ENCODE results near the gene SLC12A7. TPM values are rescaled to one million over a fixed set of nuclear protein-coding genes. Genes with fewer than 3 reads are reported as not detected.
A peak's percentile ranks its signal among the peaks of the same experiment; 100 is the strongest.

The SLC12A7 gene
- total RNA-seq, 1 experiment from 2014 or later = 28.1 TPM

DNA sequence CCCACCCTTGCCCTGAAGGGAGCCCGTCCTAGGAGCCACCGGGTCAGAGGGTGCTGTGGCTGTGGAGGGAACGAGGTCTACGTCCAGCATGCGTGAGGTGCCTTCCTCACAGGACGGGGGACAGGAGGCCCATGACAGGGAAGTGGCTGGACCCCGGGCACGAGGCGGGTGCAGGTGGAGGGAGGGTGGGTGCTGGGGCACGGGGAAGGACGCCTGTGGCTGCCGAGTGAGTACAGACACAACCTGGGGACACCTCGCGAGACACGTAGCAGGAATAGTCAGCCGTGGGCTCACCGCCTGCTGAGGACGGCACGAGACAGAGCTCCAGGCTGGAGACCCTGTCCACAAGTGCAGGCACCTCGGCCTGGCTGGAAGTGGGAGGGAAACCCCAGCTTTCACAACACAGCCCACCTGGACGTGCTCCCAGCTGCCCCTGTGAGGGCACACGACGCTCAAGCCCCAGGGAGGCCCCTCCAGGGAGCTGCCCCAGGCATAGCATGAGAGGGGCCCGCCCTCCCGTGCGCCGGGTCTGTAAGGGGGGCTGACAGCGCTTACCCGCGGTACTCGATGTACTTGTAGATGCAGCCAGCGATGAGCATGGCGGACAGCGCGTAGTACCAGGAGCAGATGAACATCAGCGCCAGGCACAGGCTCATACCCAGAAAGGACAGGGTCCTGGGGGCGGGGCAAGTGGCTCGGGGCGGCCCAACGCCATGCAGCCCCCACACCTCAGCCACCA, 36.9 kb downstream of the SLC12A7 start:
- Mint-ChIP-seq H3K9me3 (no peaks in the 10 kb centered on the region), H3K36me3 (no peaks in the 10 kb centered on the region; the same call in none of the 2 replicates), H3K27me3 (ENCODE audit: low read depth) (no peaks in the 10 kb centered on the region), H3K4me3 (no peak overlapping the region), H3K4me1 (no peaks in the 10 kb centered on the region), H3K27ac (0 out of 2 replicates have a peak overlapping the region, but pooled peaks have one; percentile 19)
- TF ChIP-seq KAT7 (CRISPR knock-in tag; IDR thresholded peaks at IDR 0.05; ENCODE audit: borderline replicate concordance) (no peak), SOX15 (CRISPR knock-in tag; IDR thresholded peaks at IDR 0.05) (no peak), OVOL2 (CRISPR knock-in tag; IDR thresholded peaks at IDR 0.05; ENCODE audit: borderline replicate concordance) (no peak), ZNF232 (CRISPR knock-in tag; IDR thresholded peaks at IDR 0.05) (no peak), HMGA2 (CRISPR knock-in tag; IDR thresholded peaks at IDR 0.05) (no peak), NR2C2 (CRISPR knock-in tag; IDR thresholded peaks at IDR 0.05) (no peak)
- TF ChIP-seq, protein P1, sequence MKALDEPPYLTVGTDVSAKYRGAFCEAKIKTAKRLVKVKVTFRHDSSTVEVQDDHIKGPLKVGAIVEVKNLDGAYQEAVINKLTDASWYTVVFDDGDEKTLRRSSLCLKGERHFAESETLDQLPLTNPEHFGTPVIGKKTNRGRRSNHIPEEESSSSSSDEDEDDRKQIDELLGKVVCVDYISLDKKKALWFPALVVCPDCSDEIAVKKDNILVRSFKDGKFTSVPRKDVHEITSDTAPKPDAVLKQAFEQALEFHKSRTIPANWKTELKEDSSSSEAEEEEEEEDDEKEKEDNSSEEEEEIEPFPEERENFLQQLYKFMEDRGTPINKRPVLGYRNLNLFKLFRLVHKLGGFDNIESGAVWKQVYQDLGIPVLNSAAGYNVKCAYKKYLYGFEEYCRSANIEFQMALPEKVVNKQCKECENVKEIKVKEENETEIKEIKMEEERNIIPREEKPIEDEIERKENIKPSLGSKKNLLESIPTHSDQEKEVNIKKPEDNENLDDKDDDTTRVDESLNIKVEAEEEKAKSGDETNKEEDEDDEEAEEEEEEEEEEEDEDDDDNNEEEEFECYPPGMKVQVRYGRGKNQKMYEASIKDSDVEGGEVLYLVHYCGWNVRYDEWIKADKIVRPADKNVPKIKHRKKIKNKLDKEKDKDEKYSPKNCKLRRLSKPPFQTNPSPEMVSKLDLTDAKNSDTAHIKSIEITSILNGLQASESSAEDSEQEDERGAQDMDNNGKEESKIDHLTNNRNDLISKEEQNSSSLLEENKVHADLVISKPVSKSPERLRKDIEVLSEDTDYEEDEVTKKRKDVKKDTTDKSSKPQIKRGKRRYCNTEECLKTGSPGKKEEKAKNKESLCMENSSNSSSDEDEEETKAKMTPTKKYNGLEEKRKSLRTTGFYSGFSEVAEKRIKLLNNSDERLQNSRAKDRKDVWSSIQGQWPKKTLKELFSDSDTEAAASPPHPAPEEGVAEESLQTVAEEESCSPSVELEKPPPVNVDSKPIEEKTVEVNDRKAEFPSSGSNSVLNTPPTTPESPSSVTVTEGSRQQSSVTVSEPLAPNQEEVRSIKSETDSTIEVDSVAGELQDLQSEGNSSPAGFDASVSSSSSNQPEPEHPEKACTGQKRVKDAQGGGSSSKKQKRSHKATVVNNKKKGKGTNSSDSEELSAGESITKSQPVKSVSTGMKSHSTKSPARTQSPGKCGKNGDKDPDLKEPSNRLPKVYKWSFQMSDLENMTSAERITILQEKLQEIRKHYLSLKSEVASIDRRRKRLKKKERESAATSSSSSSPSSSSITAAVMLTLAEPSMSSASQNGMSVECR (CRISPR knock-in tag; IDR thresholded peaks at IDR 0.05; ENCODE audit: borderline replicate concordance) = no peak
- TF ChIP-seq, protein P2, sequence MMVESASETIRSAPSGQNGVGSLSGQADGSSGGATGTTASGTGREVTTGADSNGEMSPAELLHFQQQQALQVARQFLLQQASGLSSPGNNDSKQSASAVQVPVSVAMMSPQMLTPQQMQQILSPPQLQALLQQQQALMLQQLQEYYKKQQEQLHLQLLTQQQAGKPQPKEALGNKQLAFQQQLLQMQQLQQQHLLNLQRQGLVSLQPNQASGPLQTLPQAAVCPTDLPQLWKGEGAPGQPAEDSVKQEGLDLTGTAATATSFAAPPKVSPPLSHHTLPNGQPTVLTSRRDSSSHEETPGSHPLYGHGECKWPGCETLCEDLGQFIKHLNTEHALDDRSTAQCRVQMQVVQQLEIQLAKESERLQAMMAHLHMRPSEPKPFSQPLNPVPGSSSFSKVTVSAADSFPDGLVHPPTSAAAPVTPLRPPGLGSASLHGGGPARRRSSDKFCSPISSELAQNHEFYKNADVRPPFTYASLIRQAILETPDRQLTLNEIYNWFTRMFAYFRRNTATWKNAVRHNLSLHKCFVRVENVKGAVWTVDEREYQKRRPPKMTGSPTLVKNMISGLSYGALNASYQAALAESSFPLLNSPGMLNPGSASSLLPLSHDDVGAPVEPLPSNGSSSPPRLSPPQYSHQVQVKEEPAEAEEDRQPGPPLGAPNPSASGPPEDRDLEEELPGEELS (CRISPR knock-in tag; IDR thresholded peaks at IDR 0.05) = no peak
- ChIA-PET CTCF (interaction anchor here (1.1 kb wide), 1 partner anchor 151 kb away, joined by 3 read pairs; no protein-coding TSS in a partner anchor), POLR2A (no interaction called here)
- DNase-seq (ENCODE audit: low spot score) = no peak
- ATAC-seq = no peak

DNA sequence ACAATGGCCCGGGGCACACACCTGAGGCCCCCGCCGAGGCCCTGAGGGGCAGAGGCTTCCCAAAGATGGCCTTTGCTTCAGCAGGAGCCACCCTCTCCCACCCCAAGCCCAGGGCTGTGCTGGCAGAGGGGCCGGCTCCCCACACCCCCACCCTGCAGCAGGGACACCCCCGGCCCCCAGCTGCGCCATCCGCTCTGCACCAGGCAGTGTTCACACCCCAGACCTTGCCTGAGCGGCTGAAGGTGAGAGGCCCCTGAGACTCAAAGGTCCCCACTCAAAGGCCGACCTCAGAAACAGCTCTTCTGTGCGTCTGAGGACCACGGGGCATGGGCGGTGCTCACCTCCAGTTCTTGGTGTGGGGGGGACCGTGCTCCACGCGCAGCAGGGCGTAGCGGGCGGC, 37.6 kb downstream of the SLC12A7 start:
- no peaks in the 10 kb centered on the region; the same call in none of the 2 replicates for H3K36me3 Mint-ChIP-seq
- peak overlapping the region; percentile 19; the same call in 1 of the 2 replicates for H3K27ac Mint-ChIP-seq
- H3K4me3 Mint-ChIP-seq = no peak overlapping the region
- no peaks in the 10 kb centered on the region for H3K4me1 Mint-ChIP-seq
- ChIA-PET POLR2A (no interaction called here), CTCF (no interaction called here)
- ATAC-seq (no peak), DNase-seq (ENCODE audit: low spot score) (no peak)
- no peaks in the 10 kb centered on the region for H3K27me3 Mint-ChIP-seq (ENCODE audit: low read depth)
- H3K9me3 Mint-ChIP-seq = no peaks in the 10 kb centered on the region
- TF ChIP-seq JUN (CRISPR knock-in tag; IDR thresholded peaks at IDR 0.05) (no peak), SP1 (CRISPR knock-in tag; conservative IDR thresholded peaks at IDR 0.05) (no peak), ZNF263 (CRISPR knock-in tag; IDR thresholded peaks at IDR 0.05; ENCODE audit: low read depth) (no peak), IRF2 (CRISPR knock-in tag; IDR thresholded peaks at IDR 0.05; ENCODE audit: borderline replicate concordance, low read depth) (no peak), ZNF671 (CRISPR knock-in tag; IDR thresholded peaks at IDR 0.05) (no peak), FOXK1 (CRISPR knock-in tag; IDR thresholded peaks at IDR 0.05) (no peak), MXD4 (CRISPR knock-in tag; IDR thresholded peaks at IDR 0.05; ENCODE audit: borderline replicate concordance) (no peak)
- TF ChIP-seq, protein P3, sequence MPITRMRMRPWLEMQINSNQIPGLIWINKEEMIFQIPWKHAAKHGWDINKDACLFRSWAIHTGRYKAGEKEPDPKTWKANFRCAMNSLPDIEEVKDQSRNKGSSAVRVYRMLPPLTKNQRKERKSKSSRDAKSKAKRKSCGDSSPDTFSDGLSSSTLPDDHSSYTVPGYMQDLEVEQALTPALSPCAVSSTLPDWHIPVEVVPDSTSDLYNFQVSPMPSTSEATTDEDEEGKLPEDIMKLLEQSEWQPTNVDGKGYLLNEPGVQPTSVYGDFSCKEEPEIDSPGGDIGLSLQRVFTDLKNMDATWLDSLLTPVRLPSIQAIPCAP (CRISPR knock-in tag; IDR thresholded peaks at IDR 0.05) = no peak
- TF ChIP-seq, protein P4, sequence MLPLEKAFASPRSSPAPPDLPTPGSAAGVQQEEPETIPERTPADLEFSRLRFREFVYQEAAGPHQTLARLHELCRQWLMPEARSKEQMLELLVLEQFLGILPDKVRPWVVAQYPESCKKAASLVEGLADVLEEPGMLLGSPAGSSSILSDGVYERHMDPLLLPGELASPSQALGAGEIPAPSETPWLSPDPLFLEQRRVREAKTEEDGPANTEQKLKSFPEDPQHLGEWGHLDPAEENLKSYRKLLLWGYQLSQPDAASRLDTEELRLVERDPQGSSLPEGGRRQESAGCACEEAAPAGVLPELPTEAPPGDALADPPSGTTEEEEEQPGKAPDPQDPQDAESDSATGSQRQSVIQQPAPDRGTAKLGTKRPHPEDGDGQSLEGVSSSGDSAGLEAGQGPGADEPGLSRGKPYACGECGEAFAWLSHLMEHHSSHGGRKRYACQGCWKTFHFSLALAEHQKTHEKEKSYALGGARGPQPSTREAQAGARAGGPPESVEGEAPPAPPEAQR (CRISPR knock-in tag; IDR thresholded peaks at IDR 0.05) = no peak
- TF ChIP-seq, protein P5, sequence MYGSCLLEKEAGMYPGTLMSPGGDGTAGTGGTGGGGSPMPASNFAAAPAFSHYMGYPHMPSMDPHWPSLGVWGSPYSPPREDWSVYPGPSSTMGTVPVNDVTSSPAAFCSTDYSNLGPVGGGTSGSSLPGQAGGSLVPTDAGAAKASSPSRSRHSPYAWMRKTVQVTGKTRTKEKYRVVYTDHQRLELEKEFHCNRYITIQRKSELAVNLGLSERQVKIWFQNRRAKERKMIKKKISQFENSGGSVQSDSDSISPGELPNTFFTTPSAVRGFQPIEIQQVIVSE (CRISPR knock-in tag; IDR thresholded peaks at IDR 0.05; ENCODE audit: borderline replicate concordance) = no peak
- TF ChIP-seq, protein P6, sequence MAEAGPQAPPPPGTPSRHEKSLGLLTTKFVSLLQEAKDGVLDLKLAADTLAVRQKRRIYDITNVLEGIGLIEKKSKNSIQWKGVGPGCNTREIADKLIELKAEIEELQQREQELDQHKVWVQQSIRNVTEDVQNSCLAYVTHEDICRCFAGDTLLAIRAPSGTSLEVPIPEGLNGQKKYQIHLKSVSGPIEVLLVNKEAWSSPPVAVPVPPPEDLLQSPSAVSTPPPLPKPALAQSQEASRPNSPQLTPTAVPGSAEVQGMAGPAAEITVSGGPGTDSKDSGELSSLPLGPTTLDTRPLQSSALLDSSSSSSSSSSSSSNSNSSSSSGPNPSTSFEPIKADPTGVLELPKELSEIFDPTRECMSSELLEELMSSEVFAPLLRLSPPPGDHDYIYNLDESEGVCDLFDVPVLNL (CRISPR knock-in tag; IDR thresholded peaks at IDR 0.05; ENCODE audit: borderline replicate concordance, low read depth) = no peak
- TF ChIP-seq, protein P7, sequence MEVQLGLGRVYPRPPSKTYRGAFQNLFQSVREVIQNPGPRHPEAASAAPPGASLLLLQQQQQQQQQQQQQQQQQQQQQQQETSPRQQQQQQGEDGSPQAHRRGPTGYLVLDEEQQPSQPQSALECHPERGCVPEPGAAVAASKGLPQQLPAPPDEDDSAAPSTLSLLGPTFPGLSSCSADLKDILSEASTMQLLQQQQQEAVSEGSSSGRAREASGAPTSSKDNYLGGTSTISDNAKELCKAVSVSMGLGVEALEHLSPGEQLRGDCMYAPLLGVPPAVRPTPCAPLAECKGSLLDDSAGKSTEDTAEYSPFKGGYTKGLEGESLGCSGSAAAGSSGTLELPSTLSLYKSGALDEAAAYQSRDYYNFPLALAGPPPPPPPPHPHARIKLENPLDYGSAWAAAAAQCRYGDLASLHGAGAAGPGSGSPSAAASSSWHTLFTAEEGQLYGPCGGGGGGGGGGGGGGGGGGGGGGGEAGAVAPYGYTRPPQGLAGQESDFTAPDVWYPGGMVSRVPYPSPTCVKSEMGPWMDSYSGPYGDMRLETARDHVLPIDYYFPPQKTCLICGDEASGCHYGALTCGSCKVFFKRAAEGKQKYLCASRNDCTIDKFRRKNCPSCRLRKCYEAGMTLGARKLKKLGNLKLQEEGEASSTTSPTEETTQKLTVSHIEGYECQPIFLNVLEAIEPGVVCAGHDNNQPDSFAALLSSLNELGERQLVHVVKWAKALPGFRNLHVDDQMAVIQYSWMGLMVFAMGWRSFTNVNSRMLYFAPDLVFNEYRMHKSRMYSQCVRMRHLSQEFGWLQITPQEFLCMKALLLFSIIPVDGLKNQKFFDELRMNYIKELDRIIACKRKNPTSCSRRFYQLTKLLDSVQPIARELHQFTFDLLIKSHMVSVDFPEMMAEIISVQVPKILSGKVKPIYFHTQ (CRISPR knock-in tag; IDR thresholded peaks at IDR 0.05) = no peak
